ENCODE measurements around the gene NEUROD4.

The NEUROD4 gene

GRCh38 chr12:54998958-54999510 is 20.7 kb upstream of the NEUROD4 start:
- no peak for DNase-seq

- DNase-seq: no peak
Measured at GRCh38 chr12:55001198-55001868, 18.4 kb upstream of the NEUROD4 start.

- no peak for DNase-seq
Measured at GRCh38 chr12:55002355-55002754, 17.4 kb upstream of the NEUROD4 start.

- DNase-seq: no peak
Measured at GRCh38 chr12:55008944-55009585, 10.7 kb upstream of the NEUROD4 start.

GRCh38 chr12:55017416-55017925 is 2.3 kb upstream of the NEUROD4 start:
- no peak for DNase-seq

DNA sequence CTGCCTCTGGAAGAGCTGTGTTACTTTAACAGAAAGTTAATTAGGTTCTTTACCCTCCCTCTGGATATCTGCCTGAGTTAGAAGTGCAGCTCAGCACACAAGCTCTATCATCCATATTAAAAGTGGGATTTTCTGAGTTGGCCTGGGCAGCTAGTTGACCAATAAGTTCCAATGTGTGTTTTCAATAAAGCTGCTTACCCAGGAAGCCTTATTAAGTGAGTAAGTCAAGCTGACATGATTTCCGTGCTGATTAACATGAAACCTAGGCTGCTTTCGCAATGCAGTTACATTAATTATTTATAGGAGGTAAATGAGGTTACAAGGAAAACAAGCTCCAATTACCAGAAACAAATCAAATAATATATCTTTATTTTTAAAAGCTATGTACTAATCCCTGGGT is 4.8 kb downstream of the NEUROD4 start:
- DNase-seq: no peak

- DNase-seq: no peak
Measured at GRCh38 chr12:55025508-55025907, 5.7 kb downstream of the NEUROD4 start.

GRCh38 chr12:55034218-55034617 is 14.4 kb downstream of the NEUROD4 start:
- peak; percentile 51 for DNase-seq

GRCh38 chr12:55036326-55037115 is 16.7 kb downstream of the NEUROD4 start:
- DNase-seq: no peak

GRCh38 chr12:55037351-55037987 is 17.7 kb downstream of the NEUROD4 start:
- DNase-seq: no peak

- no peak for DNase-seq
Measured at GRCh38 chr12:55039395-55040354, 19.9 kb downstream of the NEUROD4 start.

GRCh38 chr12:55041345-55042055 is 21.7 kb downstream of the NEUROD4 start:
- no peak for DNase-seq

GRCh38 chr12:55043542-55043941 is 23.8 kb downstream of the NEUROD4 start:
- DNase-seq: no peak

DNA sequence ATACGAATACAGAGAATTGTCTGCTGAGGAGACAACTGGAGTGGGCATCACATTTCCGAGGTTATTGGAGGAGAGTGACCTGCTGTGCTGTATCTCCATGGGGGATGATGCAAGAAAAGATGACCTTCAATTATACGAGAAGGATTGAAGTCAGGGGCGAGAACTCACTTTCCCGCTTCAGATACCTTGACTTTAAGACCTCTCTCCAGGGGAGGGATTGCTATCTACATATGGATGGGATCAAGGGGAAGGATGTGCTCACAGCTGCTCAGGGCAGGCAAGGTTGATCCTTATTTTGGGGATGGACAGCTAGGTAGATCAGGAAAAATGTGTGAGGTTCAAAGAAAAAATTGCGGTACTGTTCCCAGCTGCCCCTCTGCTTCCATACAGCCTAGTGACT is 24.4 kb downstream of the NEUROD4 start:
- no peak for DNase-seq

DNA sequence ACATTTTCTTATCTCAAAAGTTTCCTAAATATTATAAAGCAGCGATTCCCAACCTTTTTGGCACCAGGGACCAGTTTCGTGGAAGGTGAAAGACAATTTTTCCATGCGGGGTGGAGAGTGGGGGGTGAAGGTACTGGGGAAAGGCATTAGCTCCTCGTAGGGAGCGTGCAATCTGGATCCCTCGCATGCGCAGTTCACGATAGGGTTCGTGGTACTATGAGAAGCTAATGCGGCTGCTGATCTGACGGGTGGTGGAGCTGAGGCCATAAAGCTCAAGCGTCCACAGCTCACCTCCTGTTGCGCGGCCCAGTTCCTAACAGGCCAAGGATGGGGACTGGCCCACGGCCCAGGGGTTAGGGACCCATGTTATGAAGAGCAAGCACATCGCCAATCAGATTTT is 29.9 kb downstream of the NEUROD4 start:
- DNase-seq: no peak

DNA sequence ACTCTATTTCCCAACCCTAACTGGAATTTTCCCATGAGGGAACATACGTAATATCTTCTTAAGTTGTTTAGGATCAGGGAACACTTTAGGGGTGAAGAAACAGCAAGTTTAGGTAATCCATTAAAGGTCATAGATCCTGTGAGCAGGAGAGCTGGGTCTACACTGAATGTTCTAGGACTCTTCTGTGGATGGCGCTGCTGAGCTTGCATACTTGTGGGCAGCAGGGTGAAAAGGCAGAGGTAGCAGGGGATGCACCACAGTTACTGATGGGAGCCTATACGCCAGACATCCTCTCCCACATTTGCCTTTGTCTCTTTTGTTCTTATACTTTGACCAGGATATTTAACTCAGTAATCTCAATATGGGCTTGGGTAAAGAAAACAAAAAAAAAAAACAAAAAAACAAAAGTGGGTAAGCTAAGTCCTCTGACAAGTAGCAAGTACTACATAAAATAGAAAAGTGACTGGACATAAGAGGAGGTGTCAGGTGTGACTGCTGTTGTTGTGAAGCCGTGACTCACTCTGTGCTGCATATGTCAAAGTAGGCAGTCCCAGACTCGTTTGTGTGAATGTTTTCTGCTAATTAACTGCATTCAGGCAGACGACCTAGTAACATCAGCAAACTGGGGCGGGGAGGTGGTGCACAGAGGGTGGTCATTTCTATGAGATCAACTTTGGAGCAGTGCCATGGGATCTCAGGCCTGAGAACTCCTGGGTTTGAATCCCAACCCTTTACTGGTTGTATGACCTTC is 31.6 kb downstream of the NEUROD4 start:
- DNase-seq: no peak

- no peak for DNase-seq
Measured at GRCh38 chr12:55057481-55057880, 37.7 kb downstream of the NEUROD4 start.

DNA sequence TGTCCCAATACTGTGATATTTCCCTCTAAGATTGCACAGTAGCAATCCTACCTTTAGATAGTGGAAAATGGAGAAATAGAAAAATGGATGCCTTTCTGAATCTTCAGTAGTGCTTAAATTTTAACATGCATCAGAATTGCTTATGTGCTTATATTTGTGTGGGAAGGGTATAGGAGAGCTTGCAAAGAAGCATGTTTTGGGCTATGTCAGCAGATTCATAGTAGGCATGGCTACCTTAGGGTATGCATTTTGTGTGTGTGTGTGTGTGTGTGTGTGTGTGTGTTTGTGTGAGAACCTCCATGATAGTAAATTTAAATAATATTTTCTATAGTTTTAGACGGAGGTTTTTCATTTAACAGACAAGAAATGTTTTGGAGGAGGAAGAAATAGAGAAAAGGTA is 38.3 kb downstream of the NEUROD4 start:
- no peak for DNase-seq

GRCh38 chr12:55058776-55059175 is 39.0 kb downstream of the NEUROD4 start:
- no peak for DNase-seq

- DNase-seq: peak; percentile 85
Measured at GRCh38 chr12:55060470-55060869, 40.7 kb downstream of the NEUROD4 start.

Data from islet precursor cell (in vitro differentiated cells).